8988T (cell line): Measurements from ENCODE around the gene BTBD19.
"Not testable (repeated sequence)": the region's sequence is repeated elsewhere in the genome, so short reads cannot be mapped to it uniquely, and the experiment has no call there.

Experiments used
- DNase-seq: peaks from one replicate; pipeline ENCODE4 v3.0.0; 2011

BTBD19 gene

GRCh38 chr1:44810101-44810761 is 1.9 kb downstream of the BTBD19 start:
- DNase-seq, result no peak

DNA sequence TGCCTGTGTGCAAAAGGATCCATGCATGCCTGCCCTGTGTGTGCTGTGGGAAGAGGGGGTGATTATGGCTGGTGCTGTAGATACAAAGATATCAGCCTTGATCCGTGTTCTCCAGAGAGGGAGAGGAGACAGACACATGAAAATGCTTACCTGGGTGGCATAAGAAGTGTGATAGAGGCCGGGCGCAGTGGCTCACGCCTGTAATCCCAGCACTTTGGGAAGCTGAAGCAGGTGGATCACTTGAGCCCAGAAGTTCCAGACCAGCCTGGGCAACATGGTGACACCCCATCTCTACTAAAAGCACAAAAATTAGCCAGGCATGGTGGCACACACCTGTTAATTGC is 2.4 kb downstream of the BTBD19 start:
- not testable (repeated sequence) for DNase-seq

DNA sequence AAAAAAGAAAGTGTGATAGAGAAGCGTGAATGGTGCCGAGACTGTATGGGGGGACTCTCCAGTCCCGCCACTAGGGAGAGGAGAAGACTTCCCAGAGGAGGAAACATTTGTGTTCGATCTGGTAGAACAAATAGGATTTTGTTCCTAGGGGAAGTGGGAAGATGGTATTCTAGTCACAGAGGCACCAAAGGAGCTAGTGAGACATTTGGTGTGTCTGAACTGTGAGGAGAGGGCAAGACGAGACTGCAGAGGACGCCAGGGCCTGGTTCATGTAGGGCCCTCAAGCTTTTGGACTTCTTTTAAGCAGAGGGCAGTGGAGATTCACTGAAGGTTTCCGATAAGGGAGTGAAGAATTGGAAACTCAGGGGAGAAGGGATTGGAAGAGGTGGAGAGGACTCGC is 2.9 kb downstream of the BTBD19 start:
- no peak for DNase-seq

- DNase-seq, result no peak
Observed at GRCh38 chr1:44812822-44813543, 4.7 kb downstream of the BTBD19 start.

- DNase-seq, result not testable (repeated sequence)
Observed at GRCh38 chr1:44815926-44816325, 7.6 kb downstream of the BTBD19 start.

DNA sequence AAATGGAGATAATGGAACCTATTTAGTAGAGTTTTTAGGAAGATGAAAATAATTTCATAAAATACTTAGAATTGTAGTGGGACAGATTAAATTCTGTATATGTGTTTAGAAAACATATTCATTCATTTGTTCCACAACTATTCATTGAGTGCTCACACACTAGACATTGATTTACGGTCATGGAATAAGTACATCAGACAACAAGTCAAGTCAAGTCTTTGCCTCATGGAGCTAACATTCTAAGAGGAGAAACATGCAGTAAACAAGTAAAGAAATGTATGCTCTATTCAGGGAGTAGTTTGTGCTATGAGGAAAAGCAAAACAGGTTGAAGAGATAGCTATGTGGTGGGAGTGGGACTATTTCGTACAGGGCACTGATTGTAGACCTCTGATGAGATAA is 9.0 kb downstream of the BTBD19 start:
- no peak for DNase-seq

DNA sequence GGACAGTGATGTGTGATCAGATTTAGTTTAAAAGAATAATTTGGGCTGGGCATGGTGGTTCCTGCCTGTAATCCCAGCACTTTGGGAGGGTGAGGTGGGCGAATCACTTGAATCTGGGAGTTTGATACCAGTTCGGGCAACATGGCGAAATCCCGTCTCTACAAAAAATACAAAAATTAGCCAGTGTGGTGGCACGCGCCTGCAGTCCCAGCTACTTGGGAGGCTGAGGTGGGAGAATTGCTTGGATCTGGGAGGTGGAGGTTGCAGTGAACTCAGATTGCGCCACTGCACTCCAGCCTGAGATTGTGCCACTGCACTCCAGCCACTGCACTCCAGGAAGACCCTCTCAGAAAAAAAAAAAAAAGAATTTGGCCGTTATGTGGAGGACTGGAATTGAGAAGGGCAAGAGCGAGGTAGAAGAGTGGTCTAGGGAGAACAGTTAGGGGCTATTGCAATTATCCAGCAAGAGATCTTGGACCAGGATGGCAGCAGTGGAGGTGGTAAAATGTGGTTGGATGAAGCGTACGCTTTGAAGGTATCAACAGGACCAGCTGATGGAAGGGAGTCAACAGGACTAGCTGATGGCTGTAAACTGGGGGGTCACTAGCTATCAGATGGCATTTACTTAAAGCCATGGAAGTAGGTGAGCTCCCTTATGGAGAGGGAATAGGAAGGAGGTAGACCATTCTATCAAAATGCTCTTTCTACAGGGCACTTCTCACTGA is 9.6 kb downstream of the BTBD19 start:
- no peak for DNase-seq

GRCh38 chr1:44819196-44819607 is 10.9 kb downstream of the BTBD19 start:
- DNase-seq, result no peak

DNA sequence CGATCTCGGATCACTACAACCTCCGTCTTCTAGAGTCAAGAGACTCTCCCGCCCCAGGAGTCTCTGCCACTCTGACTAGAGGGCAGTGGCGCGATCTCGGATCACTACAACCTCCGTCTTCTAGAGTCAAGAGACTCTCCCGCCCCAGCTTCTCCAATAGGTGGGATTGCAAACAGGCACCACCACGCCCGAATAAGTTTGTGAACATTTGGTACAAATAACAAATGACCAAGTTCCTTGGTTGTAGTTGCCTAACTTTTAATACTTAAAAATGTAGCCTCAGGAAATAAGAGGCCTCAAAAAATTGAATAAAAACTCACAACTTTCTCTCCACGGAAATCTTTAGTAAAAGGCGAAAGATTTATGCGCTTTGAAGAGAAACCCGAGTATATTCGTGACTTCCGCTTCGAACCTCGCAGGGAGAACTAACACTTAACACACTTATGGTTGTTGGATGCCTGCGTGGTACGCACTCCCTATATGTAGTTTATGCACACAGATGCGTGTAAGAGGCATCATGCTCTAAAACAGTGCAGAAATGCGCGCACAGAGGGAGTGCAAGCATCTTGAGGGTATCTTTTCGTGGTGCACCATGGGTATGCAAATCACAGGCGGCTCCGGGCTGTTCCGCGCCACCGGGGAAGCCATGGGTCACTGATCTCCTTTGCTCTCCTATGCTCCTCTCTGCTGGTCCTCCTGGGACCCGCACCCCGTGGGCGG is 11.4 kb downstream of the BTBD19 start:
- no peak for DNase-seq

DNA sequence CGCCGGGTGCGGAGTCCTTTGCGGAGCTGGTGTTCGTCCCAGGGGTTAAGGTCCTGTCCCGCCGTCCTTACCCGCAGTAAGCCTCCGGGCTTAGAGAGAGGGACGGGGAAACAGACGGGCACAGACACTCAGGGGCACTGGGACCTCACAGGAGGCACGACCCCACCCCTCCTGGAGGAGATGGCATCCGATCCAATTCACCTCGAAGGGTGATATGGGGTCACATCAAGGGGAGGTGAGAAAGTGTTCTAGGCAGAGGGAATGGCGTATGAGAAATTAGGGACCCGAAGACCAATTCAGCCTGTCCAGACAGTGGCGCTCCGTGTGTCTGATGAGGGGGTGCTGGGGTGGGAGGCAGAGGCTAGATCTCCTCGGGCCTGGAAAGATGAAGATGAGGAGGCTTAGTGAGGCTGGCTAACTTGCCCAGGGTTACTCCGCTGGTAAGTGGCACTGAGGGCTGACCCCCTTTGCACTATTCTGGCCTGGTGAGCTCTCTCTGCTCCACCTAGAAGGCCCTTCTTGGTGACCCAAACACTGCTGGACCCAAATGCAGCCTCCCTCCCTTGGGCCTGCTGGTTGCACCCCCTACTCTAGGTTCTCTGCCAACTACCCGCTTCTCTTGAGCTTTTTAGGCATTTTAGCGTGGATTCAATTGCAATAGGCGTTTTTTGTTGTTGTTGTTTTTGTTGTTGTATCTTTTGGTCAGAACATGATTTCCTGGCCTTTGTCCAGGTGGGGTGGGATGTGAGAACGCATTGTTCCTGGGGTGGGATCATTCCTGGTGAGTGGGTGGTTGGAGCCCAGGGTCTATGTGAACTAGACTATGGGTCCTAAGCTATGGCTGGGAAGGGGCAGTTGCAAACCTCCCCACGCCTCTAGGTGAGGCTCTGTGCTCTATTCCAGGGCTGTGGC is 12.3 kb downstream of the BTBD19 start:
- no peak for DNase-seq

GRCh38 chr1:44821240-44821715 is 13.0 kb downstream of the BTBD19 start:
- no peak for DNase-seq

DNA sequence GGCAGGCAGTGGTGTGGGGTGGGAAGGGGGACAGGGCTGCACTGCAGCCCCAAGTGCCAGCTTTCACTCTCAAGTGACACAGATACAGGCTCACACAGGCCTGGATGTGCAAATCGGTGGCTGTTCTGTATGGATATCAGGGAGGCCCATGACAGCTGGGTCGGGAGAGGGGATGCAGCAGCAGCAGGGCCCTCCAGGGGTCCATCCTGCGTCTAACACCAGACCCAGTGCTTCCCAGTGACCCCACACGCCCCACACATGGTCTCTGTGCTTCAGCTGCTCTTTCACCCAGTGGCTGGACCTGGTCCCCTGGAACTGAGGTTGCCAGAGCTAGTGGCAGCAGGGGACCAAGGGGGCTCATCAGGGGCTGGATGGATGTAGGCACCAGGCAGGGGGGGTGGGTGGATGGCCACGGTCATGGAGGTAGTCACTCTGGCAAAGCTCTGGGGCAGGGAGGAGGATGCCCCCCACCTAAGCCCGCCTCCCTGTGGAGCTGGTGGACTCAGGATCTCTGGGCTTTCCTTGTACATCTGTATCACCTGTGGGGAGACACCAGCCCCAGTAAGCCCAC is 13.9 kb downstream of the BTBD19 start:
- no peak for DNase-seq

DNA sequence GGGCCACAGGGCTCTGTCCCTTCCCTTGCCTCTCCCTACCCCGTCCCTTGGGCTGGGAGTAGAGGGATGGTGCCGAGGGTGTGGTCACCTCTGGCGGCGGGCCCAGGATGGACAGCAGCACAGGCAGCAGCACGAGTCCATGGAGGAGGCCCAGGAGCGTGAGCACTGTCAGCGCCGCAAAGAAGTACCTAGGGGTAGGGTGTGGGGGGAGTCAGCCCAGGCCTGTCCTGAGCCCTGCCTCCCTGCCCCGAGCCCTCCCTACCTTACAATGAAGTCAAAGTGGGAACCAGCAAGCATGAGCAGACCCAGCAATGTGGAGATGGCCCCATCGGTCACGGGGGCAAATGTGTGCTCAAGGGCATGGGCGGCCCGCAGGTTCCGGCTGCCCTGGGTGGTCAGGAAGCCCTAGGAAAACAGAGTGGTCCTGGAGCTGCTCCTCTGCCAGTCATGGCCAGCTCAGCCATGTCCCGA is 14.7 kb downstream of the BTBD19 start:
- no peak for DNase-seq

- not testable (repeated sequence) for DNase-seq
Observed at GRCh38 chr1:44824392-44824791, 16.1 kb downstream of the BTBD19 start.

DNA sequence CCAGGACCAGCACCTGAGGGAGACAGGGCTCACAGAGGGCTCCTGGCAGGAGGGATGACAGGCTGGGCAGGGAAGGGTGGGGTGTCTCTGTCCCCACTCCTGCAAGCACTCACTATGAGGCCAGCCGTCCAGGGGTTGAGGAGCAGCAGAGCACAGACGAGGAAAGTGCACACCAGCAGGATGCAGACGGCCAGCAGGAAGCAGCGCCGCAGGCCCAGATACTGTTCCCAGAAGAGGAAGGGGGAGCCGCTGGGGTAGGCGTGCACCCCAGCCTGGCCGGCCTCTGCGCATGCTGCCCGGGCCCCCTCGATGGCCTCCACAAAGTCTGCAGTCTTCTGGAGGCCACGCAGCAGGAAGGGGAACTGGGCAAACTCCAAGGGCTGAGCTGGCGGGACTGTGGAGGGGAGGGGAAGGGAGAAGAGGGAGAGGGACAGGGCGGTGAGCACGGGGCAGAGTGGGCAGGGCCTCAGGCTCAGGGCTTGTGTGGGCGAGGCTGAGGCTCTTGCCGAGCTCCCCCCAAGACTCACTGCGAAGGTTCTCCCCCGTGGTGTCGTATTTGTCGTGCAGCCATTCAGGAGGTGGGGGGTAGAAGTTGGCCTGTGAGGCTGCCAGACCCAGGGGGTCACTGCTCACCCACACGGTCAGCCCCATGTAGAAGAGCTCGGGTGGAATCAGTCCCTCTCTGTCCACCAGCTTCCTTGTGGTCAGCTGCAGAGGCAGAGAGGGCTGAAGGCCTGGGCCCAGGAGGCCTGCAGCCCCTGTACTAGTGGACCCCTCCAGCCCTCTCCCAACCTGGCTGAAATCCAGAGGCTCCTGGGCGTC is 18.3 kb downstream of the BTBD19 start:
- no peak for DNase-seq

DNA sequence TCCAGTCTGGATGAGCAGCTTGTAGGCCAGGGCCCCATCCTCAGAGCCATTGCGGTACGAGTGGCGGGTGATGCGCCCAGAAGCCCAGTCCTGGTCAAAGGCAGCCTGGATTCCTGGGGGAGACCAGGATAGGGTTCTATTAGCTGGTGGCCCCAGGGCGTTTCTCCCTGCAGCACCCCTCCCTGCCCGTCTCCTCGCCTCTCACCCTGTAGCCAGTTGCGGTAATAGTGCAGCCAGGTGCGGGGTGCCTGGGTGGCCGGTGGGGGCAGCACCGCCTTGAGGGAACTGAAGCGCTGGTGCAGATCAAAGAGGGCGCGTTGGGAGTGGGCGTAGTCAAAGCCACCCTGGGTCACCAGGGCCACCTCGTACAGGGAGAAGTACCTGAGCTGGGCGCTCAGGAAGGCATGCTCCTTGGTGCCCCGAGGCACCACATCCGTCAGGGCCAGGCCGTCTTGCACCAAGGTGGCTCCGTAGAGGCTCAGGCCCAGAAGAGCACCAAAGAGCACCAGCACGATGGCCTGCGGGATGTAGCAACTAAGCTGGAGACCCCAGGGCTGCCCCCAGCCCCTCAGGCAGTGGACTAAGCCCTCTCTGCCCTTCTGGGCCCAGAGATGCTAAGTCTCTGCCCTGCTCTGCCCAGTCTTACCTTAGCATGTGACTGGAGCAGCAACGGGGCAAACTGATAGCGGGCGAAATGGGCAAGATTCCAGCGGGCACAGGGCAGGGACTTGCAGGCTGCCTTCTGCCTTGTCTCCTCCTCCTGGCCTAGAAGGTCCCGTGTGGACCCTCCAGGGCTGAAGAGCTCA is 19.1 kb downstream of the BTBD19 start:
- no peak for DNase-seq

DNA sequence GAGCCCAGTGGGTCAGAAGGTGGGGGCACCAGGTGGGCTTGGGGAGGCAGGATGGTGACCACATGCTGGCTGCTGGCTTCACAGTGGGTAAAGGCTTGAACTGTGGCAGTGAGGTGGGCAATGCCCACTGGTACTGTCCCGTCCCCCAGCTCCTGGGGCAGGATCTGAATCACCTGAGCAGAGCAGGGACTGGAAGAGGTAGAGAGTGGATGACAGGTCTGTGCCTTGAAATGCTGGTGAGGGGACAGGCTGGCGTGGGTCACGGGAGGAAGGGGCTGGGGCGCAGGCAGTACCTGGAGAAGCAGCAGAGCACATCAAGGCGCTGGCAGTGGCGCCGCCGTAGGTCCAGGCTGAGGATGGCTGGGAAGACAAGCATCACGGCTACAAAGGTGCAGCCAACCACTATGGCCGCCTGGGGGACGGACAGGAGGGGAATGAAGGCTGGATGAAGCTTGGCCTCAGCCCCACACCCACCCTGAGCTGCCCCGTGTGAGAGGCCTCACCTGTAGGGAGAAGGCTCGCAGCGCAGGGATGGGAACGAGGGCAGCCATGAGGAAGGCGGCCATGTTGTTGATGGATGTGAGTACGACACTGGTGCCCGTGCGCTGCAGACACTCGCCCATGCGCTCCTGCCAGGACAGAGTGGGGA is 19.8 kb downstream of the BTBD19 start:
- no peak for DNase-seq

- no peak for DNase-seq
Observed at GRCh38 chr1:44828841-44829440, 20.6 kb downstream of the BTBD19 start.
